ENCODE results near the gene NEURL1B. TPM values are rescaled to one million over a fixed set of nuclear protein-coding genes. Genes with fewer than 3 reads are reported as not detected.

Gene NEURL1B
- total RNA-seq, 2 donors from 2014 or later = 32.9 to 38.6 TPM

GRCh38 chr5:172716796-172717313 is 75.8 kb downstream of the NEURL1B start:
- peak; percentile 95 for DNase-seq (ENCODE audit: low spot score)
- intact Hi-C loops (cut with DNase I) = loop anchor here in 1 of 2 donors (5.0 to 10.0 kb wide), 2 partner anchors 150 to 568 kb away; no protein-coding TSS in a partner anchor

GRCh38 chr5:172717481-172718195 is 76.6 kb downstream of the NEURL1B start:
- intact Hi-C loops (cut with DNase I) = loop anchor here in 1 of 2 donors (5.0 to 10.0 kb wide), 2 partner anchors 150 to 567 kb away; no protein-coding TSS in a partner anchor
- peak; percentile 82 for DNase-seq (ENCODE audit: low spot score)

GRCh38 chr5:172718527-172719114 is 77.6 kb downstream of the NEURL1B start:
- intact Hi-C loops (cut with DNase I) = loop anchor here in 1 of 2 donors (5.0 to 10.0 kb wide), 2 partner anchors 149 to 566 kb away; no protein-coding TSS in a partner anchor
- DNase-seq (ENCODE audit: low spot score) = no peak

GRCh38 chr5:172719211-172719610 is 78.1 kb downstream of the NEURL1B start:
- intact Hi-C loops (cut with DNase I) = loop anchor here in 1 of 2 donors (5.0 to 10.0 kb wide), 2 partner anchors 148 to 566 kb away; no protein-coding TSS in a partner anchor
- DNase-seq (ENCODE audit: low spot score) = peak; percentile 29

DNA sequence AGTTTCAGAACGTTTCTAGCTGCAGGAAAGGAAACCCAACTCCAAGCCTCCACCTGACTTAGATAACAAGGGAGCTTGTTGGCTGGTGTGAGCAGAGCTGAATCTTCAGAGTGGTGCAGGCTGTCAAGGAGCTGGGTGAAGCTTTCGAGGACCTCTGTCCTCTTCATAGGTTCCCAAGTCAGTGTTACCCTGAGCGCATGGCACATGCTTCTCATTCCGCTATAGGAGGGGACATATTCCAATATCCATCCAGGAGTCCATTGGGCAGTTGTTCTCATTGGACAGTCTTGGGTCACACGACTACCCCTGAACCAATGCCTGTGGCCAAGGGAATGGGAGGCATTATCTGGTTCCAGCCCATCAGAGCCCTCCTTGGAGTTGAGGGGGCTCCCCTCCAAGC is 79.6 kb downstream of the NEURL1B start:
- intact Hi-C loops (cut with DNase I) = loop anchor here in 1 of 2 donors (5.0 kb wide), 1 partner anchor 37 kb away; no protein-coding TSS in a partner anchor
- peak; percentile 29 for DNase-seq (ENCODE audit: low spot score)

DNA sequence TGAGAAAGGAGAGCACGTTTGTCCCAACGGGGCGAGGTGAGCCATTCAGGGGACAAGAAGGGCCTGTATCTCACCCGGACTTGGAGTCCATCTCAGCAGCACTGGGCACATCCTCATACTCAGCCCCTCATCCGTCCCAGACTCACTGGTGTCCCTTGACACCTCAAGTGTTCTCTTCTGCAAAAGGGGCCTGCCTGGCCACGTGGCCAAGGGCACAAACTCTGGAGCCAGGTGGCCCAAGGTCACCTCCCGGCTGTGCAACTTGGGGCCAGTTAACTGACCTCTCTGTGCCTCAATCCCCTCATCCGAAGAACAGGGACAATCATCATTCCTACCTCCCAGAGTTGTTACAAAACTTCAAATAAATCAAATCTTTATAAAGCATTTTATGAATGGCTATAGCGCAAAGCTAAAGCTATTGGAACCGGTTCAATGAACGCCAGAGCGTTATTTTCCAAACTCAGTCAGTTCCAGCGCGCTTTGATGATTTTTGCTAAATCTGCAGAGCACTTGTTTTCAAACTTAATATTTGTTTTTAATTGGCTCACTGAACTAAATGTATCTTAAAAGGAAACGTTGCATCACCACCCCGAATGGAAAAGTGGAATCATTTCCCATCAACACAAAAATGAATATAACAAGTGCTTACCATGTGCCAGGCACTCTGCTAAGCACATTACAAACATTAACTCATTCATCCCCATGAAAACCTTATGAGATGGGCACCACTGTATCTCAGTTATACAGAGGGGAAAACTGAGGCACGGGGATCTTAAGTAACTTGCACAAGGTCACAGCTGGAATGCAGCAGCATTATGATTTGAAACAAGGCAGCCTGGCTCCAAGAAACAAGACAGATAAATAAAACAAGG is 80.6 kb downstream of the NEURL1B start:
- intact Hi-C loops (cut with DNase I) = loop anchor here in 1 of 2 donors (5.0 kb wide), 1 partner anchor 36 kb away; no protein-coding TSS in a partner anchor

DNA sequence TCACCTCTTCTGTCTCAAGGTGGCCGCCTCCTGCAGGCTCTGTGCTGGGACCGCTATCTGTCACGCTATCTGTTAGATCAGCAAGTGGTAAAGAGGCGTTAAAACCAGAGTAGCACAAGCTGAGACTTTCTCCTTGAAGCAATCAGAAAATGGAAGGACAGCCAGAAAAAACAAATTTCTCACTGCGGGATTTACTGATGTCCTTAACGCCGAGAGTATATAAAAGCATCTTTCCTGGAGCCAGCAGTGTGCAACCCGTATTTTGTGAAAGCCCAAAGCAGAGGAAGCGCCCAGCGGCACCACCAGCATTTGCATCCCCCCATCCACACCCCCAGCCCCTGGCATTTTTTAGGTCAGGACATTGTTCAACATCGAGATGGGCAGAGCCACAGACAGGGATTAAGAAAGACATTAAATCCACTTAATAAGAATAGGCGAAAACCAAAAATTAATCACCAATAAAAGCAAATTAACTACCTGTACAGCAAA is 81.3 kb downstream of the NEURL1B start:
- intact Hi-C loops (cut with DNase I) = loop anchor here in 1 of 2 donors (5.0 kb wide), 1 partner anchor 35 kb away; no protein-coding TSS in a partner anchor
- DNase-seq (ENCODE audit: low spot score) = peak; percentile 65

More for the DNA sequence above, 80.6 kb downstream of the NEURL1B start:
- peak; percentile 49 for DNase-seq (ENCODE audit: low spot score)

GRCh38 chr5:172723508-172723907 is 82.4 kb downstream of the NEURL1B start:
- no peak for DNase-seq (ENCODE audit: low spot score)
- intact Hi-C loops (cut with DNase I) = loop anchor here in 1 of 2 donors (5.0 kb wide), 1 partner anchor 34 kb away; no protein-coding TSS in a partner anchor

- intact Hi-C loops (cut with DNase I) = loop anchor here (5.0 kb wide), 2 partner anchors 33 to 38 kb away; no protein-coding TSS in a partner anchor
- peak; percentile 68 for DNase-seq (ENCODE audit: low spot score)
Observed at GRCh38 chr5:172724242-172725183, 83.5 kb downstream of the NEURL1B start.

DNA sequence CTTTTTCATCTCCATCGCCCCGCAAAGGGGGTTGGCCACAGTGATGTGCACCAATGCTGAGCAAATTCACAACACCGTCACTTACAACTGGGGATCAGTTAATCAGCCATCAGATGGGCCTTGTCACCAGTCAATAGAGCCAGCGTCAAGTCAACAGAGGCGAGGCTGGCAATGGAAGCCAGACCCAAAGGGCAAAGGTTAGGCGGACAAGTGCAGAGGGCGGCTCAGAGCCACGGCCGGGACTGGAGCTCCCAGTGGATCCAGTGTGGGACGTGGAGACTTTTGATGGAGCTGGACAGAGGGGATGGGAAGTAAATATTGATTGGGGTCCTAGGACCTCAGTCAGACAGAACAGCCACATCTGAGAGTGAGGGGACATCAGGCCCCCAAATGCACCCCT is 84.2 kb downstream of the NEURL1B start:
- peak; percentile 61 for DNase-seq (ENCODE audit: low spot score)
- intact Hi-C loops (cut with DNase I) = loop anchor here in 1 of 2 donors (5.0 kb wide), 1 partner anchor 37 kb away; no protein-coding TSS in a partner anchor

GRCh38 chr5:172725785-172726184 is 84.7 kb downstream of the NEURL1B start:
- intact Hi-C loops (cut with DNase I) = loop anchor here in 1 of 2 donors (5.0 kb wide), 1 partner anchor 37 kb away; no protein-coding TSS in a partner anchor
- peak; percentile 56 for DNase-seq (ENCODE audit: low spot score)

- intact Hi-C loops (cut with DNase I) = loop anchor here in 1 of 2 donors (5.0 kb wide), 1 partner anchor 35 kb away; no protein-coding TSS in a partner anchor
- peak; percentile 51 for DNase-seq (ENCODE audit: low spot score)
Observed at GRCh38 chr5:172726966-172727365, 85.9 kb downstream of the NEURL1B start.

- intact Hi-C loops (cut with DNase I) = loop anchor here in 1 of 2 donors (5.0 kb wide), 1 partner anchor 35 kb away; no protein-coding TSS in a partner anchor
- DNase-seq (ENCODE audit: low spot score) = peak; percentile 72
Observed at GRCh38 chr5:172727551-172727950, 86.5 kb downstream of the NEURL1B start.

GRCh38 chr5:172728481-172729241 is 87.6 kb downstream of the NEURL1B start:
- intact Hi-C loops (cut with DNase I) = loop anchor here in 1 of 2 donors (5.0 kb wide), 1 partner anchor 34 kb away; no protein-coding TSS in a partner anchor
- peak; percentile 72 for DNase-seq (ENCODE audit: low spot score)

GRCh38 chr5:172729588-172729987 is 88.5 kb downstream of the NEURL1B start:
- intact Hi-C loops (cut with DNase I) = loop anchor here in 1 of 2 donors (5.0 kb wide), 1 partner anchor 33 kb away; no protein-coding TSS in a partner anchor
- DNase-seq (ENCODE audit: low spot score) = peak; percentile 67

GRCh38 chr5:172730222-172730621 is 89.2 kb downstream of the NEURL1B start:
- no peak for DNase-seq (ENCODE audit: low spot score)
- intact Hi-C loops (cut with DNase I) = no loop called here

All from posterior vena cava (tissue), 2 donors.